K562 (cell line): Measurements from ENCODE around the gene KMT5B. TPM values are rescaled to one million over a fixed set of nuclear protein-coding genes. Genes with fewer than 3 reads are reported as not detected.

Source experiments
- CEBPG ChIP-seq, 3 experiments: fragments of 200-800 bp in 1 of 3; sonication (Bioruptor generic) in 1 of 3; sonication (generic) in 1 of 3; formaldehyde crosslinking in 1 of 3; IDR thresholded peaks in 2 of 3; conservative IDR thresholded peaks in 1 of 3; 2 replicates each; pipeline versions ENCODE4 v1.6.1 to v1.8.0; 2016 to 2022; ENCODE audit warnings: missing compliant biosample characterization in 2 of 3, missing genetic modification characterization in 2 of 3, mild to moderate bottlenecking in 1 of 3, missing genetic modification reagents in 1 of 3
- CREB5 ChIP-seq: fragments of 250-450 bp; sonication (Bioruptor Pico); IDR thresholded peaks from 2 replicates; pipeline ENCODE4 v1.5.0; 2020; ENCODE audit warnings: mild to moderate bottlenecking
- DIDO1 ChIP-seq: fragments of 450-650 bp; IDR thresholded peaks from 2 replicates; pipeline ENCODE4 v1.6.1; 2016; ENCODE audit warnings: low read depth, missing biosample characterization, missing genetic modification characterization
- ETS1 ChIP-seq: conservative IDR thresholded peaks from 2 replicates; pipeline ENCODE4 v1.6.1; 2011; ENCODE audit warnings: low read depth, mild to moderate bottlenecking, low read length; ENCODE audit not compliant: control insufficient read depth
- EWSR1 ChIP-seq: fragments of 450-650 bp; IDR thresholded peaks from 2 replicates; pipeline ENCODE4 v1.6.1; 2018; ENCODE audit warnings: borderline replicate concordance, mild to moderate bottlenecking, low read depth, moderate library complexity; ENCODE audit not compliant: partially characterized antibody
- HNRNPK ChIP-seq: fragments of 200-400 bp; formaldehyde crosslinking; IDR thresholded peaks from one replicate; pipeline ENCODE4 v1.6.1; 2018; ENCODE audit warnings: mild to moderate bottlenecking, low read depth, low read length; ENCODE audit not compliant: poor library complexity, severe bottlenecking
- KDM1A ChIP-seq, 2 experiments: fragments of 450-650 bp; IDR thresholded peaks; 2 replicates each; pipeline ENCODE4 v1.6.1; 2016; ENCODE audit warnings: mild to moderate bottlenecking in 2 of 2
- KLF6 ChIP-seq: fragments of 250-450 bp; sonication (Bioruptor Pico); IDR thresholded peaks from 2 replicates; pipeline ENCODE4 v1.4.0; 2020; ENCODE audit warnings: mild to moderate bottlenecking, moderate library complexity, borderline replicate concordance
- PHB ChIP-seq: fragments of 250-450 bp; sonication (Bioruptor Pico); IDR thresholded peaks from 2 replicates; pipeline ENCODE4 v1.5.0; 2021
- PTTG1 ChIP-seq: fragments of 450-650 bp; IDR thresholded peaks from 2 replicates; pipeline ENCODE4 v1.6.1; 2016; ENCODE audit warnings: low read depth, mild to moderate bottlenecking, missing genetic modification characterization, missing compliant biosample characterization
- XRCC3 ChIP-seq: fragments of 450-650 bp; IDR thresholded peaks from 2 replicates; pipeline ENCODE4 v1.6.1; 2017; ENCODE audit warnings: mild to moderate bottlenecking, moderate library complexity
- ZNF133 ChIP-seq: fragments of 250-450 bp; sonication (Bioruptor Pico); IDR thresholded peaks from 2 replicates; pipeline ENCODE4 v1.4.0; 2020; ENCODE audit warnings: mild to moderate bottlenecking
- ZNF583 ChIP-seq: fragments of 250-450 bp; sonication (Bioruptor Pico); IDR thresholded peaks from 2 replicates; pipeline ENCODE4 v1.4.0; 2020
- polyA plus RNA-seq, 8 experiments: library from polyadenylated mRNA; depleted of rRNA in 4 of 8; stranded (reverse) in 5 of 8; unstranded in 3 of 8; fragments of >200 nt; fragmentation: Nextera tagmentation in 2 of 8; fragmentation: Illumina TruSeq in 1 of 8; extraction: Ambion mirVana in 2 of 8; extraction: Trizol in 1 of 8; gene quantifications; 2 replicates each; pipeline versions ENCODE4 v1.2.1 to v1.2.3, GENCODE V29; 2011 to 2014; ENCODE audit warnings: inconsistent platforms in 1 of 8, missing spikeins in 1 of 8
- total RNA-seq, 7 experiments: library from RNA; depleted of rRNA in 6 of 7; stranded (reverse); fragments of >200 nt in 6 of 7; fragmentation: Illumina TruSeq in 2 of 7; extraction: Trizol in 2 of 7; gene quantifications; 2 replicates each; pipeline versions ENCODE4 v1.2.1 to v1.2.3, GENCODE V29; 2011 to 2021; ENCODE audit warnings: low replicate concordance in 1 of 7
- TF ChIP-seq, protein P1 (sequence below): sonication (generic); formaldehyde crosslinking; IDR thresholded peaks from 2 replicates; pipeline ENCODE4 v1.8.1; 2023; ENCODE audit warnings: mild to moderate bottlenecking, missing genetic modification reagents, moderate library complexity
- TF ChIP-seq, protein P2 (sequence below): sonication (generic); formaldehyde crosslinking; IDR thresholded peaks from 2 replicates; pipeline ENCODE4 v1.8.0; 2022; ENCODE audit warnings: mild to moderate bottlenecking, low read depth, missing genetic modification reagents
- TF ChIP-seq, protein P3 (sequence below): fragments of 250-450 bp; sonication (Bioruptor Pico); IDR thresholded peaks from 2 replicates; pipeline ENCODE4 v1.5.1; 2021; ENCODE audit warnings: mild to moderate bottlenecking

Gene KMT5B
- total and polyA plus RNA-seq, 9 of the 15 experiments (the other 6 are each of a cell fraction or from before 2014, with no cell fraction given) = 7.3 to 27.3 (median 20.9) TPM

- TF ChIP-seq KDM1A (IDR thresholded peaks at IDR 0.05) = no peak
- TF ChIP-seq, protein P1, sequence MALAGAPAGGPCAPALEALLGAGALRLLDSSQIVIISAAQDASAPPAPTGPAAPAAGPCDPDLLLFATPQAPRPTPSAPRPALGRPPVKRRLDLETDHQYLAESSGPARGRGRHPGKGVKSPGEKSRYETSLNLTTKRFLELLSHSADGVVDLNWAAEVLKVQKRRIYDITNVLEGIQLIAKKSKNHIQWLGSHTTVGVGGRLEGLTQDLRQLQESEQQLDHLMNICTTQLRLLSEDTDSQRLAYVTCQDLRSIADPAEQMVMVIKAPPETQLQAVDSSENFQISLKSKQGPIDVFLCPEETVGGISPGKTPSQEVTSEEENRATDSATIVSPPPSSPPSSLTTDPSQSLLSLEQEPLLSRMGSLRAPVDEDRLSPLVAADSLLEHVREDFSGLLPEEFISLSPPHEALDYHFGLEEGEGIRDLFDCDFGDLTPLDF (CRISPR knock-in tag) = no peak
- no peak for TF ChIP-seq CREB5 (CRISPR knock-in tag)
- no peak for TF ChIP-seq EWSR1
- TF ChIP-seq DIDO1 (tag) = no peak
- TF ChIP-seq ETS1 = 0 out of 2 replicates have a peak, but pooled peaks have one; percentile 11
- no peak for TF ChIP-seq ZNF133 (CRISPR knock-in tag)
- TF ChIP-seq PTTG1 (tag) = no peak
- TF ChIP-seq HNRNPK = no peak
- TF ChIP-seq CEBPG (CRISPR knock-in tag; IDR thresholded peaks at IDR 0.05) = no peak
- TF ChIP-seq CEBPG (tag; conservative IDR thresholded peaks at IDR 0.05 in 1 of 2, IDR thresholded peaks at IDR 0.05 in 1 of 2) = 0 out of 4 replicates have a peak, but pooled peaks of 1 of the 2 experiments have one; percentile 28
- TF ChIP-seq XRCC3 = no peak
- TF ChIP-seq, protein P2, sequence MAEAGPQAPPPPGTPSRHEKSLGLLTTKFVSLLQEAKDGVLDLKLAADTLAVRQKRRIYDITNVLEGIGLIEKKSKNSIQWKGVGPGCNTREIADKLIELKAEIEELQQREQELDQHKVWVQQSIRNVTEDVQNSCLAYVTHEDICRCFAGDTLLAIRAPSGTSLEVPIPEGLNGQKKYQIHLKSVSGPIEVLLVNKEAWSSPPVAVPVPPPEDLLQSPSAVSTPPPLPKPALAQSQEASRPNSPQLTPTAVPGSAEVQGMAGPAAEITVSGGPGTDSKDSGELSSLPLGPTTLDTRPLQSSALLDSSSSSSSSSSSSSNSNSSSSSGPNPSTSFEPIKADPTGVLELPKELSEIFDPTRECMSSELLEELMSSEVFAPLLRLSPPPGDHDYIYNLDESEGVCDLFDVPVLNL = no peak
- no peak for TF ChIP-seq ZNF583 (CRISPR knock-in tag)
- TF ChIP-seq, protein P3, sequence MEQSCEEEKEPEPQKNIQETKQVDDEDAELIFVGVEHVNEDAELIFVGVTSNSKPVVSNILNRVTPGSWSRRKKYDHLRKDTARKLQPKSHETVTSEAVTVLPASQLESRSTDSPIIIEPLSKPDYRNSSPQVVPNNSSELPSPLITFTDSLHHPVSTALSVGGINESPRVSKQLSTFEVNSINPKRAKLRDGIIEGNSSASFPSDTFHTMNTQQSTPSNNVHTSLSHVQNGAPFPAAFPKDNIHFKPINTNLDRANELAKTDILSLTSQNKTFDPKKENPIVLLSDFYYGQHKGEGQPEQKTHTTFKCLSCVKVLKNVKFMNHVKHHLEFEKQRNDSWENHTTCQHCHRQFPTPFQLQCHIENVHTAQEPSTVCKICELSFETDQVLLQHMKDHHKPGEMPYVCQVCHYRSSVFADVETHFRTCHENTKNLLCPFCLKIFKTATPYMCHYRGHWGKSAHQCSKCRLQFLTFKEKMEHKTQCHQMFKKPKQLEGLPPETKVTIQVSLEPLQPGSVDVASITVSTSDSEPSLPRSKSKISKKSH = no peak
- TF ChIP-seq KLF6 (CRISPR knock-in tag) = no peak
- no peak for TF ChIP-seq PHB
Observed at GRCh38 chr11:68121067-68121899, 91.8 kb downstream of the KMT5B start, which contains the start of gene CHKA (continued).
